Thyroid gland (tissue), 4 donors: Measurements from ENCODE around the gene CLDN19.

Experiments used
- POLR2A ChIP-seq, 2 donors: fragments of 450-650 bp; IDR thresholded peaks; one replicate each; pipeline ENCODE4 v1.6.1; 2017; ENCODE audit warnings: antibody characterized with exemption in 2 of 2, mild to moderate bottlenecking in 2 of 2, moderate library complexity in 1 of 2
- TF ChIP-seq, protein P1 (sequence below), 6 experiments: fragments of 200-600 bp in 3 of 6; fragments of 450-650 bp in 3 of 6; sonication (generic) in 3 of 6; IDR thresholded peaks; one replicate each; pipeline ENCODE4 v1.5.1; 2016 to 2019; ENCODE audit warnings: antibody characterized with exemption in 6 of 6, mild to moderate bottlenecking in 2 of 6, inconsistent platforms in 1 of 6, moderate library complexity in 1 of 6

GRCh38 chr1:42692461-42692860 lies 47.6 kb downstream of the CLDN19 start:
- TF ChIP-seq, protein P1, sequence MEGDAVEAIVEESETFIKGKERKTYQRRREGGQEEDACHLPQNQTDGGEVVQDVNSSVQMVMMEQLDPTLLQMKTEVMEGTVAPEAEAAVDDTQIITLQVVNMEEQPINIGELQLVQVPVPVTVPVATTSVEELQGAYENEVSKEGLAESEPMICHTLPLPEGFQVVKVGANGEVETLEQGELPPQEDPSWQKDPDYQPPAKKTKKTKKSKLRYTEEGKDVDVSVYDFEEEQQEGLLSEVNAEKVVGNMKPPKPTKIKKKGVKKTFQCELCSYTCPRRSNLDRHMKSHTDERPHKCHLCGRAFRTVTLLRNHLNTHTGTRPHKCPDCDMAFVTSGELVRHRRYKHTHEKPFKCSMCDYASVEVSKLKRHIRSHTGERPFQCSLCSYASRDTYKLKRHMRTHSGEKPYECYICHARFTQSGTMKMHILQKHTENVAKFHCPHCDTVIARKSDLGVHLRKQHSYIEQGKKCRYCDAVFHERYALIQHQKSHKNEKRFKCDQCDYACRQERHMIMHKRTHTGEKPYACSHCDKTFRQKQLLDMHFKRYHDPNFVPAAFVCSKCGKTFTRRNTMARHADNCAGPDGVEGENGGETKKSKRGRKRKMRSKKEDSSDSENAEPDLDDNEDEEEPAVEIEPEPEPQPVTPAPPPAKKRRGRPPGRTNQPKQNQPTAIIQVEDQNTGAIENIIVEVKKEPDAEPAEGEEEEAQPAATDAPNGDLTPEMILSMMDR (IDR thresholded peaks at IDR 0.05), result no peak
- TF ChIP-seq POLR2A (IDR thresholded peaks at IDR 0.05), result no peak
